Nephron progenitor cell (in vitro differentiated cells): ENCODE data around the gene SGPP2.

Experiments used
- DNase-seq: peaks from one replicate; pipeline ENCODE4 v3.0.0; 2021
- H3K27ac Mint-ChIP-seq: 2 replicates; pipeline ENCODE4 v1.8.0; 2021; ENCODE audit warnings: mild to moderate bottlenecking, moderate library complexity, mixed read lengths
- H3K27me3 Mint-ChIP-seq: 2 replicates; pipeline ENCODE4 v1.8.0; 2021; ENCODE audit warnings: mild to moderate bottlenecking, low read depth, mixed read lengths; ENCODE audit not compliant: poor library complexity
- H3K36me3 Mint-ChIP-seq: 2 replicates; pipeline ENCODE4 v1.8.0; 2021; ENCODE audit warnings: low read depth, mixed read lengths
- H3K4me1 Mint-ChIP-seq: 2 replicates; pipeline ENCODE4 v1.8.0; 2021; ENCODE audit warnings: mixed read lengths
- H3K4me3 Mint-ChIP-seq: 2 replicates; pipeline ENCODE4 v1.8.0; 2021; ENCODE audit warnings: mild to moderate bottlenecking, moderate library complexity, mixed read lengths
- H3K9me3 Mint-ChIP-seq: 2 replicates; pipeline ENCODE4 v1.8.0; 2021; ENCODE audit warnings: mild to moderate bottlenecking, moderate library complexity, mixed read lengths
- TF ChIP-seq, protein P1 (sequence below): fragments of 200-600 bp; sonication (generic); IDR thresholded peaks from 2 replicates; pipeline ENCODE4 v1.5.0; 2021; ENCODE audit warnings: antibody characterized with exemption

Gene SGPP2

DNA sequence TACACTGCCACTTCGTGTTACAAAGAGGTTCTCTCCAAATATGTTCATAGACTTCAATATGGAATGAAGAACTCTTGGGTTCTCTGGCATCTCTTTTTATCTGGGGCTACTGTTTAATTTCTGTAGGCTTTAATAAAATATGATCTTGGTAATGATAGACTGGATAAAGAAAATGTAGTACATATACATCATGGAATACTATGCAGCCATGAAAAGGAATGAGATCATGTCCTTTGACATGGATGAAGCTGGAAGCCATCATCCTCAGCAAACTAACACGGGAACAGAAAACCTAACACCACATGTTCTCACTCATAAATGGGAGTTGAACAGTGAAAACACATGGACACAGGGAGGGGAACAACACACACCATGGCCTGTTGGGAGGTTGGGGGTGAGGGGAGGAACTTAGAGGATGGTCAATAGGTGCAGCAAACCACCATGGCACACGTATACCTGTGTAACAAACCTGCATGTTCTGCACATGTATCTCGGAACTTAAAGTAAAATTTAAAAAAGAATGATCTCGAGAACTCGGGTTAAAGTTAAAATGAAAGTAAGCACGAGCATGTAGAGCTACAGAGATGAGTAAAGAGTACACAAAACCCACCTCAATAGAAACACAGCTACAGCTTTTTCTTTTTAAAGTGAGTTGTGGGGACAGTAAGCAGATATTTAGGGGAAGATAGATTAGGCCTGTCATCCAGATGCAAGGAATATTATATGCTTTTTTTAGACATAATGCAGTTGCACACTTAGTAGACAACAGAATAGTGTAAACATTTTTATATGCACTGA is 102.3 kb downstream of the SGPP2 start:
- Mint-ChIP-seq H3K36me3 (peaks cover 5% of the 10 kb centered on the region), H3K27ac (no peak overlapping the region)

DNA sequence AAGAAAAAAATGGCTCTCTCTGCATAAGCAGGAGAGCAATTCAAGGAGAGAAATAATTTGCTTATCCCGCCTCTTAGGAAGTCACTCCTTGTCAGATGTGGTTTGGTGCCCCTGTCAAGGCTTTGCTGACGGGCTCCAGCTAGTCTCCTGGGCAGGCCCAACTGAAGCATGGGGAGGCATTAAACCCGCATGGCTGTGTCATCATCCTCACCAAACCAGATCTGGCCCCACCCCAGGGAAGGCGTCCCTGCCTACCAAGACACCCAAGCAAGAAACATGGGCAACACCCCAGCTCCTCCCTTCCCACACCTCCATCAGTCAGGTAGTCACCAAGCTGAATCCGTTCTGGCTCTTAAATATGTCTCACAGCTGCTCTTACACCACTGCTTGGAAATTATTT is 108.0 kb downstream of the SGPP2 start:
- DNase-seq = no peak
- Mint-ChIP-seq H3K27ac (no peak overlapping the region), H3K9me3 (peaks cover 31% of the 10 kb centered on the region), H3K27me3 (peaks cover 30% of the 10 kb centered on the region), H3K4me1 (peaks cover 7% of the 10 kb centered on the region), H3K36me3 (peaks cover 5% of the 10 kb centered on the region), H3K4me3 (no peak overlapping the region)
- TF ChIP-seq, protein P1, sequence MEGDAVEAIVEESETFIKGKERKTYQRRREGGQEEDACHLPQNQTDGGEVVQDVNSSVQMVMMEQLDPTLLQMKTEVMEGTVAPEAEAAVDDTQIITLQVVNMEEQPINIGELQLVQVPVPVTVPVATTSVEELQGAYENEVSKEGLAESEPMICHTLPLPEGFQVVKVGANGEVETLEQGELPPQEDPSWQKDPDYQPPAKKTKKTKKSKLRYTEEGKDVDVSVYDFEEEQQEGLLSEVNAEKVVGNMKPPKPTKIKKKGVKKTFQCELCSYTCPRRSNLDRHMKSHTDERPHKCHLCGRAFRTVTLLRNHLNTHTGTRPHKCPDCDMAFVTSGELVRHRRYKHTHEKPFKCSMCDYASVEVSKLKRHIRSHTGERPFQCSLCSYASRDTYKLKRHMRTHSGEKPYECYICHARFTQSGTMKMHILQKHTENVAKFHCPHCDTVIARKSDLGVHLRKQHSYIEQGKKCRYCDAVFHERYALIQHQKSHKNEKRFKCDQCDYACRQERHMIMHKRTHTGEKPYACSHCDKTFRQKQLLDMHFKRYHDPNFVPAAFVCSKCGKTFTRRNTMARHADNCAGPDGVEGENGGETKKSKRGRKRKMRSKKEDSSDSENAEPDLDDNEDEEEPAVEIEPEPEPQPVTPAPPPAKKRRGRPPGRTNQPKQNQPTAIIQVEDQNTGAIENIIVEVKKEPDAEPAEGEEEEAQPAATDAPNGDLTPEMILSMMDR = no peak

More for the DNA sequence above, 102.3 kb downstream of the SGPP2 start:
- TF ChIP-seq, protein P1 = no peak
- Mint-ChIP-seq H3K4me3 (no peak overlapping the region), H3K9me3 (peaks cover 32% of the 10 kb centered on the region), H3K27me3 (peaks cover 3% of the 10 kb centered on the region), H3K4me1 (peaks cover 10% of the 10 kb centered on the region)
- DNase-seq = no peak

DNA sequence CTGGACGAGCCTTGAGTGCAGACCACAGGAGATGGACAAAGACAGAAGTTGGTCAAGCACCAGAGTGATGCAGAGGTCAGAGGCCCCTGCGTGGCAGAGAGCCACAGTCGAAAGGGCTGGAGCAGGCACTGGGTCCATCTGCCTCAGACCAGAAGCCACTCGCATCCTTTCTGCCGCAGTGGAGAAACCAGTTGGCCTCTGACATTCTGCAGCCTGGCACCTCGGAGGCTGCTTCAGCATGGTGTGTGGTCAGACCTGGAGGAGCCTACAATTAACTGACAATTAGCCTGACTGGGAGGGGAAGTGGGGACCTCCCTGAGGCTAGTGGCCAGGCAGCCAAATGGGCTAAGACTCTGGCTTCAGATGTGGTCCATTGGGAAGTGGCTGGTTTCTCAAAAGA is 111.1 kb downstream of the SGPP2 start:
- H3K9me3 Mint-ChIP-seq = peaks cover 25% of the 10 kb centered on the region
- peaks cover 27% of the 10 kb centered on the region for H3K27me3 Mint-ChIP-seq
- no peak overlapping the region for H3K27ac Mint-ChIP-seq
- peaks cover 7% of the 10 kb centered on the region for H3K4me1 Mint-ChIP-seq
- no peaks in the 10 kb centered on the region for H3K36me3 Mint-ChIP-seq
- H3K4me3 Mint-ChIP-seq = no peak overlapping the region
- TF ChIP-seq, protein P1 = no peak
- DNase-seq = no peak

DNA sequence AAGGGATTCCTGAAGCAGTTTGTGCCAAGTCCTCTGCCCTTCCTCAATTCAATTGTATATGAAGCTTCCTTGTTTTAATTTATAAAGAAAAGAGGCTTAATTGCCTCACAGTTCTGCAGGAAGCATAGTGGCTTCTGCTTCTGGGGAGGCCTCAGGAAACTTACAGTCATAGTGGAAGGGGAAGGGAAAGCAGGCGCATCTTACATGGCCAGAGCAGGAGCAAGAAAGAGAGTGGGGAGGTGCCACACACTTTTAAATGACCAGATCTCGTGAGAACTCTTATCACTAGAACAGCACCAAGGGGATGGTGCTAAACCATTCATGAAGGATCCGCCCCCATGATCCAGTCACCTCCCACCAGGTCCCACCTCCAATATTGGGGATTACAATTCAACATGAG is 114.2 kb downstream of the SGPP2 start:
- no peaks in the 10 kb centered on the region for H3K36me3 Mint-ChIP-seq

DNA sequence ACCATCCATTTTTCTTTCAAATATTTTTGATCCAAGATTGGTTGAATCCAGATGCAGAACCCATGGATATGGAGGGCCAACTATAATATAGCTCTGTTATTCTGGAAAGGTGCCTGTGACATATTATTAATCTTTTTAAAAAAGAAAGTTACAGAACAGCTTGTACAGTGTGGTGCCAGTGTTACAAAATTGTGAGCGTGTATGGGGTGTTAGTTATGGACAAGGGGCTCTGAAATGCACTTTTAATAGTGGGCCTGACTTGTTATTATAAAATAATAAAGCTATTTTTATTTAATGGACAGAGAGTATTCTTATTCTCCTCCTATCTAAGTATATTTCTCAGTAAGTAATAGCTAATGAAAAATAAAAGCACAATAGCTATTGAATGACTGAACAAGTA is 120.3 kb downstream of the SGPP2 start:
- Mint-ChIP-seq H3K36me3 (no peaks in the 10 kb centered on the region), H3K27ac (no peak overlapping the region), H3K4me3 (no peak overlapping the region), H3K9me3 (no peaks in the 10 kb centered on the region), H3K27me3 (peaks cover 4% of the 10 kb centered on the region), H3K4me1 (peaks cover 36% of the 10 kb centered on the region)
- TF ChIP-seq, protein P1 = no peak
- DNase-seq = no peak

More for the DNA sequence above, 114.2 kb downstream of the SGPP2 start:
- H3K27me3 Mint-ChIP-seq = peaks cover 19% of the 10 kb centered on the region
- TF ChIP-seq, protein P1 = no peak
- H3K4me3 Mint-ChIP-seq = no peak overlapping the region
- peaks cover 13% of the 10 kb centered on the region for H3K9me3 Mint-ChIP-seq
- H3K27ac Mint-ChIP-seq = no peak overlapping the region
- DNase-seq = no peak
- peaks cover 7% of the 10 kb centered on the region for H3K4me1 Mint-ChIP-seq
